HG03139 (cell line): ENCODE results near the gene KLHL22.
"Not testable (repeated sequence)": the region's sequence is repeated elsewhere in the genome, so short reads cannot be mapped to it uniquely, and the experiment has no call there.

Experiments used
- ATAC-seq: cut with Tn5 transposase; IDR thresholded peaks from one replicate; pipeline ENCODE4 v1.9.1; 2021; ENCODE audit not compliant: unreplicated experiment

The KLHL22 gene

GRCh38 chr22:20423008-20423905 is 72.3 kb downstream of the KLHL22 start:
- no peak for ATAC-seq

DNA sequence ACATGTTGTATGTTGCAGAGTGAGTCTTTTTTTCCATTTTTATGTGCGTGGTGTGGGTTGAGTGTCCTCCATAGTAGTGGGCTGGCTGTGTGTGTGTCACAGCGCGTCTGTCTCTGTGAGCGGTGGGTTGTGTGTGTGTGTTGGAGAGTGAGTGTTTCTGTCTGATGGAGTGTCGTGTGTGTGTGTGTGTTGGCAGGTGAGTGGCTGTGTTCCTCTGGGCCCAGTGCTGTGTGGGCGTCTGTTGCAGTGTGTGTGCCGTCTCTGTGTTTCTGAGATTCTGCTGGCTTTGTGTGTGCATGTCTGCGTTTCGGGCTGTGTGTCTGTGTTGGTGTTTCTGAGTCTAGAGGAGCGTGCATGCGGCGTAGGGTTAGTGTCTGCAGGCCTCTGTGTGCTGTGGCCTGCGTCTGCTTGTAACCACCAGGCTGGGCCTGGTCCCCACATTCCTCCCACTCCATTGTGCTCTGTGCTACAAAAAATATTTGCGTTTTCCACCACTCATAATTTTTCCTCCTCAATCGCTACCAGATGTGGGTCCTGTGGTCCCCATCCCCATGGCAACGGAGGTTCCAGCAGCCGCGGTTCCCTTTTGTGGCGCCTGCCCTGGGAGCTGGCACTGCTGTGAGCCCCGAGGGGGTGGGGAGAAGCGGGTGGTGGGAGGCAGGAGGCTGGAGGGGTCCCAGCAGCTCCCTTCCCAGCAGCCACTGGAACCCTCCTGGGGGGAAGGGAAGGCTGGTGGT is 73.2 kb downstream of the KLHL22 start:
- no peak for ATAC-seq

DNA sequence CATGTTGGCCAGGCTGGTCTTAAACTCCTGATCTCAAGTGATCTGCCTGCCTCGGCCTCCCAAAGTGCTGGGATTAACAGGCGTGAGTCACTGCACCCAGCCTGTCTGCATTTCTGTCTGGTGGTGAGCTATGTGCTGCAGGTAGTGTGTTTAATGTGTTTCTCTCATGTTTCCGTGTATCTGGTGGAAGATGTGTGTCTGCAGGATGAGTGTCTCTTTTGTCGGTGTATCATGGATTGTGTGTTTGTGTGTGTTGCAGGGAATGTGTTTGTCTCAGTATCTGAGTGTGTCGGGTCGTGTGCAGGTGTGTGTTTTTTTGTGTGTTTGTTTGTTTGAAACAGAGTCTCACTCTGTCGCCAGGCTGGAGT is 74.1 kb downstream of the KLHL22 start:
- ATAC-seq = no peak

DNA sequence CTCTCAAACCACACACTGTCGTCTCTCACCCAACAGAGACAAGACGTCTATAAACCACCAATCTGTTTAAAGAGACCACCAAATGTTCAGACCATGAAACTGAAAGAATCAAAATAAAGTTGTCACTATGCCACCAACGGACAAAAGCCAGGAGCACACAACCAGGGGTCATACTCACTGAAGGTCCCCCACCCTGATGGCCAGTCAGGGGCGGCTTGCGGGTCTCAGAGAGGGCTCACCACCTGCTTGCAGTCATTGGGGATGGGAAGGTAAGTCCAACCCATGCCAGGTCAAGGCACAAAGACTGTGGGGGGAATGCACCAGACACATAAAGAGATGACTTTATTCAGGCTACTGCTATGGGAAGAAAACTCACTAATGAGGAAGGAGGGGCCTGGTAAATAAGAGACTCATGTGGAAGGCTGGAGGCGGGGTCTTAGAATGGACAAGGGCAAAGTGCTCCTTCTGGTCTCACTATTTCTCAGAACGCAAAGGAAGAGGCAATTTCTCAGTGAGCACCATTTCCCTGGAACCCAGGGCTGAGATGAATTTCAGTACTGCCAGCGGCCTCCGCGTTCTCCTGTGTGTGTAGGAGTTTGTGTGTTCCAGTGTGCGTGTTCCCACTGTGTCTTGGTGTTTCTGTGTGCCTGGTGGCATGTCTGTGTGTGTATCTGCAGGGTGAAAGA is 75.3 kb downstream of the KLHL22 start:
- no peak for ATAC-seq

DNA sequence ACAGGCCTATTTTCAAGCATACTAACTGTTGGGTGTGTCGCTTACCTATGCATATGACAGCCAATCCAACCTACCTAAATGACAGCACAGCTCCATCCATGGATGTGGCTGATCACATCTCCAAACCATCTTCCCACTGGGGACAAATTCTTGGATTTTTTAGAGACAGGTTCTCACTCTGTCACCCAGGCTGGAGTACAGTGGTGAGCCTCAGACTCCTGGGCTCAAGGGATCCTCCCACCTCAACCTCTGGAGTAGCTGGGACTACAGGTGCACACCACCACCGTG is 76.0 kb downstream of the KLHL22 start:
- no peak for ATAC-seq

- ATAC-seq = no peak
Measured at GRCh38 chr22:20418211-20418788, 77.3 kb downstream of the KLHL22 start.

DNA sequence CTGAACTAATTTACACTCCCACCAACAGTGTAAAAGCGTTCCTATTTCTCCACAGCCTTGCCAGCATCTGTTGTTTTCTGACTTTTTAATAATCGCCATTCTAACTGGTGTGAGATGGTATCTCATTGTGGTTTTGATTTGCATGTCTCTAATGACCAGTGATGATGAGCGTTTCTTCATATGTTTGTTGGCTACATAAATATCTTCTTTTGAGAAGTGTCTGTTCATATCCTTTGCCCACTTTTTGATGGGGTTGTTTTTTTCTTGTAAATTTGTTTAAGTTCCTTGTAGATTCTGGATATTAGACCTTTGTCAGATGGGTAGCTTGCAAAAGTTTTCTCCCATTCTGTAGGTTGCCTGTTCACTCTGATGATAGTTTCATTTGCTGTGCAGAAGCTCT is 79.9 kb downstream of the KLHL22 start:
- not testable (repeated sequence) for ATAC-seq

DNA sequence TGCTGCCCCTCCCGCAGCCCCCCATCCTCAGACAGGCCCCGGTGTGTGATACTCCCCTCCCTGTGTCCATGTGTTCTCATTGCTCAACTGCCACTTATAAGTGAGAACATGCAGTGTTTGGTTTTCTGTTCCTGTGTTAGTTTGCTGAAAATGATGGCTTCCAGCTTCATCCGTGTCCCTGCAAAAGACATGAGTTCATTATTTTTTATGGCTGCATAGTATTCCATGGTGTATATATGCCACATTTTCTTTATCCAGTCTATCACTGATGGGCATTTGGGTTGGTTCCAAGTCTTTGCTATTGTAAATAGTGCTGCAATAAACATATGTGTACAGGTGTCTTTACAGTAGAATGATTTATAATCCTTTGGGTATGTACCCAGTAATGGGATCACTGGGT is 80.4 kb downstream of the KLHL22 start:
- ATAC-seq = not testable (repeated sequence)

GRCh38 chr22:20414450-20414849 is 81.1 kb downstream of the KLHL22 start:
- ATAC-seq = no peak

DNA sequence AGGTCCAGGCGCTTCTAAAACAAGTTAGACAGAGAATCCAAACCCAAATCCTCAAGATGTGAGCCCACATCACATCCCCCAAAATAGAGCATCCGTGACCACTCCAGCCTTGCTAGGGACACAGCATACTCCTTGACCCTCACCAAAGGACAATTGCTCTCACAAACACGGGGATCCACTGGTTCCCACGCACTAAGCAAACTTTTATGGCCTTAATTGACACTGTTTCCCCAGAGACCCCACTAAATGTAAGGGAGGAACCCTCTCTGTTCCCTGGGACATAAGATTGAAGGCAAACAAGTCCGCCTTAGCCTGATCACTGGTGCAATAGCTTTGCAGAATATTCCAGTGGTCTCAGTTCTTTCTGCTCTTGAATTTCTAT is 81.5 kb downstream of the KLHL22 start:
- no peak for ATAC-seq

- no peak for ATAC-seq
Measured at GRCh38 chr22:20413217-20414058, 82.2 kb downstream of the KLHL22 start.

DNA sequence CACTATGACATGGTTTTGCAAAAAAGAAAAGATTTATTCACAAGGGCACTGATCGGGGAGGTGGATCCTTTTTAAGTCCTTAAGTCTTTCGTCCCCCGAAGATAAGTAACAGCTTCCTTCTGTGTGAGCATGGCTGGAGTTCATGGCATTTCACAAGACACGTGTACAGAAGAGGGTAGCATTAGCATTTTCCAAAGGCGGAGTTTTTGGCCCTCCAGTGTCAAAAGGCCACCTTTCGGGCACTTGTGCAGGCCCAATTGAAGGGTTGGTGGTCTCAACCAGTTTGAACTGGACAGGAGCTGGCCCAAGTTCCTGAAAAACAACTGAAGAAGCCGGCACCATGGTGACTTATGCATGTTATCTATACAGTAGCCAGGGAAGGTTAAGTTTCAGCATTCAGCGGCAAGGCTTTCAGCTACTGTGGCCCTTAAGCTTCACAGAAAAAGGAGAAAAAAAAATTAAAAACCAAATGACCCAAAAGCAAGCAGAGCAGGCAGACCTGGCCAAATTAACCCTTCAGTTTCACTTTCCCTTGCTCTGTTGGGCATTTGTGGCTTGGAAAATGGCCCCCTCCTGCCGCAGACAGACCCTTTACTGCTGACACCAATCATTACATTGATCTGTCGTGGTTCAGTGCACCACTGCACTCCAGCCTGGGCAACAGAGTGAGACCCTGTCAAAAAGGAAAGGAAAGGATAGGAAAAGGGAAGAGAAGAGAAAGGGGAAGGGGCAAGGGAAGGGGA is 83.0 kb downstream of the KLHL22 start:
- no peak for ATAC-seq

DNA sequence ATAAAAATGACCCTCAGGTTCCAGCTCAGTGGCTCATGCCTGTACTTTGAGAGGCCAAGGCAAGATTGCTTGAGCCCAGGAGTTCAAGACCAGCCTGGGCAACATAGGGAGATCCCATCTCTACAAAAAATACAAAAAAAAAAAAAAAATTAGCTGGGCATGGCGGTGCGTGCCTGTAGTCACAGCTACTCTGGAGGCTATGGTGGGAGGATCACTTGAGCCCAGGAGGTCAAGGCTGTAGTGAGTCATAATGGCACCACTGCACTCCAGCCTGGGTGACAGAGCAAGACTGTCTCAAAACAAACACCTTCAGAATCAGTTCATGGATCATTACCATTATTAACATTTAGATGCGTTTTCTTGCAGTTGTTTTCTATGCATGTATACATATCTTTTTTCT is 86.2 kb downstream of the KLHL22 start:
- ATAC-seq = not testable (repeated sequence)

GRCh38 chr22:20408891-20409290 is 86.7 kb downstream of the KLHL22 start:
- no peak for ATAC-seq

- ATAC-seq = no peak
Measured at GRCh38 chr22:20407829-20408228, 87.8 kb downstream of the KLHL22 start.

DNA sequence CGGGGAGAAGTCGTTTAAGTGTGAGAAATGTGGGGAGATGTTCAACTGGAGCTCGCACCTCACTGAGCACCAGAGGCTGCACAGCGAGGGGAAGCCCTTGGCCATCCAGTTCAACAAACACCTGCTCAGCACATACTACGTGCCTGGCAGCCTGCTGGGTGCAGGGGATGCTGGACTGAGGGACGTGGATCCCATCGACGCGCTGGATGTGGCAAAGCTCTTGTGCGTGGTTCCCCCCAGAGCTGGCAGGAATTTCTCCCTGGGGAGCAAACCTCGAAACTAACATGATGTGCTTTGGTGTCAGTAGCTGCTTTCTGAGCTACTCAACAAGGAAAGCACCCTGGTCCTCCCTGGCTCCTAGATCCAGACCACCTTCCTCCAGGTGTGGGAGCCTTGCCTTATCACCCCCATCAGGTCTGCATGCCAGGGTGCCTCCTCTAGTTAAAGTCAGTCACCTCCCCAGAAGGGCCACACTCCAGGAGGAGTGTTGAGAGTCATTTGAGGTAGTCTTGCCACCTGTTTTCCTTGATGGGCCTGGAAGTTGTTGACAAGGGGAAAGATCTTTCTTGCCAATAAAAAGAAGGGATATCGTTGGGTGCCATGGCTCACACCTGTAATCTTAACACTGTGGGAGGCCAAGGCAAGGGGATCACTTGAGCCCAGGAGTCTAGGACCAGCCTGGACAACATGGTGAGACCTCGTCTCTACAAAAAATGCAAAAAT is 88.7 kb downstream of the KLHL22 start:
- ATAC-seq = no peak

GRCh38 chr22:20405931-20406685 is 89.5 kb downstream of the KLHL22 start:
- no peak for ATAC-seq

DNA sequence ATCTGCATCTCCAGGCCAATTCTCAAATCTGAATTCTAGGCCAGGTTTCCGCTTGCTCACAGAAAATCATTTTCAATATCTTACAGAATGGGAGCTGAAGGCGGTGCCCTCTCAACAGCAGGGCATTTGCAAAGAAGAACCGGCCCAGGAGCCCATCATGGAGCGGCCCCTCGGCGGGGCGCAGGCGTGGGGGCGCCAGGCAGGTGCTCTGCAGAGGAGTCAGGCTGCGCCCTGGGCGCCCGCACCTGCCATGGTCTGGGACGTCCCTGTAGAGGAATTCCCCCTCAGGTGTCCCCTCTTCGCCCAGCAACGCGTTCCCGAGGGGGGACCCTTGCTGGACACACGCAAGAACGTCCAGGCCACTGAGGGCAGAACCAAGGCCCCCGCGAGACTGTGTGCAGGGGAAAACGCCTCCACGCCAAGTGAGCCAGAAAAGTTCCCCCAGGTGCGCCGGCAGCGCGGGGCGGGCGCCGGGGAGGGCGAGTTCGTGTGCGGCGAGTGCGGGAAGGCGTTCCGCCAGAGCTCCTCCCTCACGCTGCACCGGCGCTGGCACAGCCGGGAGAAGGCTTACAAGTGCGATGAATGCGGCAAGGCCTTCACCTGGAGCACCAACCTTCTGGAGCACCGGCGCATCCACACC is 90.2 kb downstream of the KLHL22 start:
- ATAC-seq = no peak
